HUDEP-2 (cell line): ENCODE data around the gene RASAL2.
"Not testable (repeated sequence)": the region's sequence is repeated elsewhere in the genome, so short reads cannot be mapped to it uniquely, and the experiment has no call there.

ENCODE experiments used
- DNase-seq, 76 experiments: peaks; one replicate each; lab custom pipeline; 2025; ENCODE audit not compliant: unreplicated experiment in 76 of 76; lab: John Stamatoyannopoulos, UW

RASAL2 gene

DNA sequence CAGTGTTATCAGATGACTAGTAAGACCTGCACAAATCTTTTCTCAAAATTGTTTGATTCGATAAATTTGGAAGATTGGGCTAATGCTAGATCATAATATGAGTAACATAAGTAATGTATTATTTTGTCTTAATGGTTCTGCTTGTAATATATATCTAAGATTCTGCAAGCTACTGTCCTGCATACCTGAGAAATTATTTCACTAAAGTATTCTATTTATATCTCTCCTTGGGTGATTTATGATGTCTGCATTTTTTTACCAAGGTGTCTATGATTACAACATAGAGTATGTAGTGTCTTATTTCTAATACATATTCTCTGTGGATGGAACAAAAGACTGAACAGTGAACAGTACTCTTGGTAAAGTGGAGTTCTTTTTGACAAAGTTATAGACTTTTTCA lies 236.2 kb downstream of the RASAL2 start:
- no peak for DNase-seq

- DNase-seq, result no peak
Measured at GRCh38 chr1:178330848-178331497, 237.1 kb downstream of the RASAL2 start.

DNA sequence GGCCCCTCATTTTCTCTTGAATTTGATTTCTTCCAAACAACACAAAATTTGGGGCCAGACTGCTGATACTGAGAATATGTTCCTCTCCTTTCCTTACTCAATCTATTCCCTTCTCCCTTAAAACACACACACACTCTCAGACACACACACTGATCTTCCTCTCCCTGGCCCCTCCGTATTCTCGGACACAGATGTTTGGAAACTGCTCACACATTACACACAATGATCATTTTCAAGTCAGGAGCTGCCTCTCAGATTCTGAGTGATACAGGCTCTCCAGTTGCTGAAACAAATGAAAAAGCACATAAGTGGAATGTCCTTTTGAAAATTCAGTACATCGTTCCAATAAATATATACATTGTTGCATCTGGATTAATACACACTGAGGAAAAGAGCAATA lies 241.5 kb downstream of the RASAL2 start:
- DNase-seq, result no peak

GRCh38 chr1:178337091-178337706 lies 243.3 kb downstream of the RASAL2 start:
- DNase-seq, result no peak

DNA sequence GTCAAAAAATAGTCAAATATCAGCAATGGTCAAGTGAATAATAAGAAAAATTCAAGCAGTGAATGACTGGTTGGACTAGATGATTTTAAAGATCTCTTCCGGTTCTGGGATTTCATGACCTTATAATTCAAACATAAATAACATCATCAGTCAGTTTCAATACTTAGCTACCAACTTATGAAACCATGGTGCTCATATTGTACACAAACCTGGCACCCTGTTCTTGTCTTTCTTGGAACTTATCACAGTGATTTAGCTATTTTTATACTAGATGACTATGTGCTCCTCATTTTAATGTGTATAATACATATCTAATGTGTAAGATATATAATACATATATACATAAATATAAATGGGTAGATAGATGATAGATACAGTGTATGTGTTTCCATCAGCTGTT lies 245.9 kb downstream of the RASAL2 start:
- no peak for DNase-seq

DNA sequence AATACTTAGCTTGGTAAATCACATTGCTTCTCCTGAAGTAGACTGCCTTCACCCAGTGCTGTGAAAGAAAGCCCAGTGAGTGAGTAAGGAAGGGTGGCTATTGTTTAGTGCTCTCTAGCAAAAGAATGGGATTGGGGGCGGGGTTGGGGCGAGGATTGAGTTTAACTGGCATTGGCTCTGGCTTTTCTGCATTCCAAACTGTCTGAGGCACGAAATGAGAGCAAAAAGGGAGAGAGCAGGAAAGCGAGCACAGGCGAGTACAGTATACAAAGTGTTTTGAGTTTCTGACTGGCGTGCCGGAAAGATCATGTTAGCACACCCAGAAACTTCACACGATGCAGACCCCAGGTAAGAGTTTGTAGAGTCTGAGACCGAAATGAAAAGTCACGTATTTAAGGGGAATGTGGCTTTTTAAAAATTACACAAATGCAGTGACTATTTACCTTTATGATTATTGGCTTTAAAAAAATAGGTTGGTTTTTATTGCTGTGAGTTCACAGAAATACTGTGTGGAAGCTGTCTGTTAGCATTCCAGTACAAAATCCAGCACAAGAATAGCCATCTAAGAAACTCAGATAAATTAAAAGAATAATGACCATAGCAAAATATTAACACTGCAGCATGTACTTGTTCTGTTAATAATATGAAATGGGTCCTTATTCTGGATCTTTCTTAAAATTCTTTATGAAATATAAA lies 247.5 kb downstream of the RASAL2 start:
- no peak for DNase-seq

GRCh38 chr1:178342745-178343144 lies 248.8 kb downstream of the RASAL2 start:
- DNase-seq, result no peak

- DNase-seq, result peak in 8 of 76 experiments; percentile 1 to 31 (median 8)
Measured at GRCh38 chr1:178344513-178345091, 250.7 kb downstream of the RASAL2 start.

DNA sequence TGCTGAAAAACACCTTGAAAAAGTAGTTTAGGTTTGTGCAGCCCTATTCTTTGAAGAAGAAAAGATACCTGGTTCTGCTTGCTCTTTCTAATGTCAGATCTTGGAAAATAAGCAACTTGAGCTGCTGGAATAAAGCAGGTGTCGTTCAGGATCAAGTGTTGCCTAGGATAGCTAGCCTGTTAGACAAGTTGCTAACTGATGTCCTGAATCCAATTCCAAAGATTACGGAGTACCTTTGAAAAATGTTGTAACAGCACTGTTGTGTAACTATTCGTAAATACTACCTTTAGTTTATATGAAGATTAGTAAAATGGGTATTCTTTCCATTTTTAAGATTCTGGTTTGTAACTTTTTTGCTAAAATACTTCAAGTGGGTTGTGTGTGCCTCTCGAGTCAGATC lies 251.3 kb downstream of the RASAL2 start:
- no peak for DNase-seq

DNA sequence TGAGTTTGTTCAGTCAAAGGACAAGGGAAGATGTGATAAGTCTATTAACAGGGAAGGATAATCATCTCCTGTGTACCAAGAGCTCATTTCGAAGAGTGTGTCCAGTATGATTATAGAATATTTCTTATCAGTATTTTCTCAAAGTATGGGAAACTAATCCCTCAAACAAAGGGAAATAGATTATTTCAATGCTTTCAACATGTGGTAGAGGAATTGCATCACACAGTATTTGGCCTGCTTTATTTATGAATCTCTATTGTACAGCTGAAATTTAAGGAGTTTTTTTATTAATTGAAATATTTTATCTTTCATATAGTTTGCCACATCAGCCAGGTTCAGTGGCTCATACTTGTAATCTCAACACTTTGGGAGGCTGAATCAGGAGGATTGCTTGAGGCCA lies 251.9 kb downstream of the RASAL2 start:
- no peak for DNase-seq

DNA sequence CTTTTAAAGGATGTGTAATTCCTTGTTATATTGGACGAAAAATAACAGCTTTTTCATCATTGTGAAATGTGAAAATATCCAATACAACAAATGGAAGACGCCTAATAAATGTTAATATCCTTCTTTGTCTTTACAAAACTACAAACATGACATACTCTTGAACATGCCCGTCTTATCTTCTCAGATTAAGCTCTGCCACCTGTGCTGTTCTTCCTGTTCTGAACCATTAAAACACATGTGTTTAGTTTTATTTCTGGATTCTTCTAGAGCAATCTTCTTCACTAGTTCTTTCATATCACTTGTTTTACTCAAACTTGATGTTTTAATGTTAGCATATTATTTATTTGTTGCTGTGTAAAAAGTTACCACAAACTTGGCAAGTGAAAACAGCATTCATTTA lies 255.9 kb downstream of the RASAL2 start:
- DNase-seq, result no peak

- not testable (repeated sequence) for DNase-seq
Measured at GRCh38 chr1:178351911-178352310, 258.0 kb downstream of the RASAL2 start.

DNA sequence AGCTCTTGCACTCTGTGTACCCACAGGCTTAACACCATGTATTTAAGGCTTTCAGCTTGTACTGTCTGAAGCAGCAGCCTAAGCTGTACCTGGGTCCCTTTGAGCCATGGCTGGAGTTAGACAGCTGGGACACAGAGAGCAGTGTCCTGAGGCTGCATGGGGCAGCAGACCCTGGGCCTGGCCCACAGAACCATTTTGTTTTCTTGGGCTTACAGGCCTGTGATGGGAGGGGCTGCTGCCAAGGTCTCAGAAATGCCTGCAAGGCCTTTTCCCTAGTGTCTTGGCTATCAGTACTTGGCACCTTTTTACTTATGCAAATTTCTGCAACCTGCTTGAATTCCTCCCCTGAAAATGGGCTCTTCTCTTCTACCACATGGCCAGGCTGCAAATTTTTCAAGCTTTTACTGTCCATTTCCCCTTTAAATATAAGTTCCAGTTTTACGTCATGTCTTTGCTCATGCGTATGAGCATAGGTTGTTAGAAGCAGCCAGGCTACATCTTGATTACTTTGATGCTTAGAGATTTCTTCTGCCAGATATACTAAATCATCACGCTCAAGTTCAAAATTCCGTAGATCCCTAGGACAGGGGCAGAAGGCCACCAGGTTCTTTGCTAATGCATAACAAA lies 259.0 kb downstream of the RASAL2 start:
- DNase-seq, result no peak

GRCh38 chr1:178353524-178353923 lies 259.6 kb downstream of the RASAL2 start:
- no peak for DNase-seq

- no peak for DNase-seq
Measured at GRCh38 chr1:178354816-178355215, 260.9 kb downstream of the RASAL2 start.

- no peak for DNase-seq
Measured at GRCh38 chr1:178356299-178356698, 262.4 kb downstream of the RASAL2 start.

DNA sequence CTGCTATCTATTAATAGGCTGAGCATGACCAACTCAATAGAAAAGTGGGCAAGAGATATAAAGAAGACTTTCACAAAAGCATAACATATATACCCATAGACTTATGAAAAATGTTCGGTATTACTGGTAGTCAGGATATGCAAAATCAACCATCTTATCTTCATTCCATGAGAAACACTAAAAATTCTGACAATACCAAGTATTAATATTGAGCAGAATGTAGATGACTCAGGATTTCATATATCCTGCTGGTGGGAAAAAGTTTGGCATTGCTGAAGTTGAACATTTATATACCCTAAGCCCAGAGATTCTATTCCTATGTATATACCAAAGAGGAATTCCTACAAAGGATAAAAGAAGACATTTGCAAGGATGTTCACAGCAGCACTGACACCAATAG lies 264.6 kb downstream of the RASAL2 start:
- no peak for DNase-seq

- no peak for DNase-seq
Measured at GRCh38 chr1:178360421-178360820, 266.5 kb downstream of the RASAL2 start.

- peak in 6 of 76 experiments; percentile 1 to 27 (median 6) for DNase-seq
Measured at GRCh38 chr1:178361847-178362246, 267.9 kb downstream of the RASAL2 start.

DNA sequence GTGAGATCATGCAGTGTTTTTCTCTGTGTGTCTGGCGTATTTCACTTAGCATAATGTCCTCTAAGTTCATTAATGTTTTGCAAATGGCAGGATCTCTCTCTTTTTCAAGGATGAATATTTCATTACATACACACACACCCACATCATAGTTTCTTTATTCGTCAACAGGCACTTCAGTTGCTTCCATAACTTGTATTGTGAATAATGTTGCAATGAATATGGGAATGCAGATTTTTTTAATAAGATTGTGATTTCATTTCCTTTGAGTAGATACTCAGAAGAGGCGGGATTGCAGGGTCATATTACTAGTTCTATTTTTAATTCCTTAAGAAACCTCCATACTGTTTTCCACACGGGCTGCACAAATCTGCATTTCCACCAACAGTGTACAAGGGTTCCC lies 268.8 kb downstream of the RASAL2 start:
- DNase-seq, result no peak

DNA sequence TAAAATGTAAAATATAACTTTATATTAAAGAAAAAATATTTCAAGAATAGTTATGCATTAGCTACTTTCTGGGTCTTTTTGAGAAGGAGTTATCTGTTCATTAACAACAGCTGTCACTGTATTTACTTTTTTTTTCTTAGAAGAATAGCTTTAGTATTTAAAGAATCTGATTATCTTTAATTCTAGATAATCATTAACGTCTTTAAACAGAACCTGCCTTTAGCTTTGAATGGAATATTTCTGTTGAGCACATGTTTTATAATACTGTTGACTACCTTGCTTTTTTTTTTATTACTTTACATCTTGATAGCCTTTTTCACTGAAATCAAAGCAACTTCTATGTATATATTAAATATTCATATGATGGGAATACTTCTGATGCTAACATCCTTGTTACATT lies 270.9 kb downstream of the RASAL2 start:
- DNase-seq, result no peak
